Lower leg skin (tissue), 4 donors: ENCODE results near the gene EYS. TPM values are rescaled to one million over a fixed set of nuclear protein-coding genes. Genes with fewer than 3 reads are reported as not detected.

Experiments
- DNase-seq, 2 donors: peaks; one replicate each; pipeline ENCODE4 v3.0.0-alpha.2; 2019; ENCODE audit warnings: low spot score in 2 of 2
- H3K4me3 ChIP-seq: fragments of 200-600 bp; sonication (generic); 2 replicates; pipeline ENCODE4 v1.5.1; 2017; ENCODE audit warnings: mild to moderate bottlenecking, low read depth; ENCODE audit not compliant: poor library complexity, severe bottlenecking
- CTCF ChIP-seq, 3 donors: fragments of 450-650 bp; IDR thresholded peaks; one replicate each; pipeline ENCODE4 v1.5.1; 2016; ENCODE audit warnings: antibody characterized with exemption in 3 of 3, mild to moderate bottlenecking in 3 of 3, moderate library complexity in 2 of 3
- POLR2A ChIP-seq, 2 donors: fragments of 450-650 bp; IDR thresholded peaks; one replicate each; pipeline ENCODE4 v1.6.1; 2016 to 2017; ENCODE audit warnings: antibody characterized with exemption in 2 of 2, mild to moderate bottlenecking in 1 of 2, moderate library complexity in 1 of 2
- WGBS, 2 donors: methylation state at CpG; one replicate each; pipeline ENCODE4 v1.1.5; 2018; 5-methylcytosine and 5-hydroxymethylcytosine counted together
- intact Hi-C: fragments of 100-400 bp; cut with DNase I; formaldehyde crosslinking; loops from one replicate; pipeline ENCODE4 v1.15.0; 2023; ENCODE audit warnings: low total_unique reads
- total RNA-seq, 4 donors: library from RNA; depleted of rRNA; stranded (reverse); fragments of >200 nt; gene quantifications; one replicate each; pipeline ENCODE4 v1.1.0, GENCODE V29; 2016

The EYS gene
- total RNA-seq, 4 donors from 2014 or later = 0.04 TPM; not detected in 3

- no peak for DNase-seq
- no peak for TF ChIP-seq CTCF (IDR thresholded peaks at IDR 0.05)
- no peak for TF ChIP-seq POLR2A (IDR thresholded peaks at IDR 0.05)
- H3K4me3 ChIP-seq = no peak overlapping the region
- intact Hi-C loops = no loop called here
Observed at GRCh38 chr6:64104051-64104450, 1603.0 kb downstream of the EYS start.

GRCh38 chr6:64103480-64103879 is 1603.5 kb downstream of the EYS start:
- WGBS, 2 donors = 67 to 77% methylated on average over 1 of the region's 1 CpG
- no peak overlapping the region for H3K4me3 ChIP-seq
- intact Hi-C loops = no loop called here
- DNase-seq = no peak
- TF ChIP-seq POLR2A (IDR thresholded peaks at IDR 0.05) = no peak
- TF ChIP-seq CTCF (IDR thresholded peaks at IDR 0.05) = no peak

- 51 to 61% methylated on average over 2 of the region's 2 CpGs for WGBS, 2 donors
- H3K4me3 ChIP-seq = no peak overlapping the region
- intact Hi-C loops = no loop called here
- DNase-seq = no peak
- TF ChIP-seq POLR2A (IDR thresholded peaks at IDR 0.05) (no peak), CTCF (IDR thresholded peaks at IDR 0.05) (no peak)
Observed at GRCh38 chr6:64100702-64101303, 1606.2 kb downstream of the EYS start.

- H3K4me3 ChIP-seq = no peak overlapping the region
- TF ChIP-seq CTCF (IDR thresholded peaks at IDR 0.05) (no peak), POLR2A (IDR thresholded peaks at IDR 0.05) (no peak)
- intact Hi-C loops = no loop called here
- 50 to 55% methylated on average over 2 of the region's 2 CpGs for WGBS, 2 donors
- DNase-seq = no peak
Observed at GRCh38 chr6:64090352-64090751, 1616.7 kb downstream of the EYS start.

- no peak overlapping the region for H3K4me3 ChIP-seq
- intact Hi-C loops = no loop called here
- WGBS, 2 donors = 76 to 83% methylated on average over 13 of the region's 13 CpGs
- TF ChIP-seq CTCF (IDR thresholded peaks at IDR 0.05) (no peak), POLR2A (IDR thresholded peaks at IDR 0.05) (no peak)
- no peak for DNase-seq
Observed at GRCh38 chr6:64085126-64085525, 1621.9 kb downstream of the EYS start.

- WGBS, 2 donors = 51 to 53% methylated on average over 1 of the region's 1 CpG
- intact Hi-C loops = no loop called here
- TF ChIP-seq POLR2A (IDR thresholded peaks at IDR 0.05) = no peak
- no peak for TF ChIP-seq CTCF (IDR thresholded peaks at IDR 0.05)
- H3K4me3 ChIP-seq = no peak overlapping the region
- DNase-seq = no peak
Observed at GRCh38 chr6:64084185-64084663, 1622.8 kb downstream of the EYS start.
